HG02588 (cell line): ENCODE results near the gene CPSF4L.

Experiments used
- ATAC-seq: cut with Tn5 transposase; IDR thresholded peaks from one replicate; pipeline ENCODE4 v1.9.1; 2021; ENCODE audit warnings: mild to moderate bottlenecking, moderate library complexity; ENCODE audit not compliant: unreplicated experiment

The CPSF4L gene

GRCh38 chr17:73237714-73238113 is 24.0 kb downstream of the CPSF4L start:
- no peak for ATAC-seq

GRCh38 chr17:73234736-73235135 is 26.9 kb downstream of the CPSF4L start:
- no peak for ATAC-seq

- ATAC-seq: peak; percentile 22
Measured at GRCh38 chr17:73232587-73233373, 28.9 kb downstream of the CPSF4L start.

- ATAC-seq: peak; percentile 83
Measured at GRCh38 chr17:73231841-73232586, 29.7 kb downstream of the CPSF4L start.

GRCh38 chr17:73231395-73231794 is 30.3 kb downstream of the CPSF4L start:
- no peak for ATAC-seq

- ATAC-seq: no peak
Measured at GRCh38 chr17:73230088-73230487, 31.6 kb downstream of the CPSF4L start.

- ATAC-seq: peak; percentile 26
Measured at GRCh38 chr17:73228748-73229236, 32.9 kb downstream of the CPSF4L start.

GRCh38 chr17:73227944-73228343 is 33.7 kb downstream of the CPSF4L start:
- no peak for ATAC-seq

GRCh38 chr17:73227379-73227778 is 34.3 kb downstream of the CPSF4L start:
- no peak for ATAC-seq

GRCh38 chr17:73226556-73227172 is 35.0 kb downstream of the CPSF4L start:
- ATAC-seq: no peak

- ATAC-seq: no peak
Measured at GRCh38 chr17:73224663-73225305, 36.9 kb downstream of the CPSF4L start.

GRCh38 chr17:73224237-73224636 is 37.4 kb downstream of the CPSF4L start:
- ATAC-seq: no peak

GRCh38 chr17:73223626-73224230 is 38.0 kb downstream of the CPSF4L start:
- ATAC-seq: no peak

- no peak for ATAC-seq
Measured at GRCh38 chr17:73215447-73215846, 46.2 kb downstream of the CPSF4L start.

- ATAC-seq: no peak
Measured at GRCh38 chr17:73214851-73215250, 46.8 kb downstream of the CPSF4L start.

- no peak for ATAC-seq
Measured at GRCh38 chr17:73214008-73214407, 47.7 kb downstream of the CPSF4L start.

- ATAC-seq: no peak
Measured at GRCh38 chr17:73211745-73212144, 49.9 kb downstream of the CPSF4L start.

- ATAC-seq: no peak
Measured at GRCh38 chr17:73210002-73210678, 51.5 kb downstream of the CPSF4L start.

- ATAC-seq: no peak
Measured at GRCh38 chr17:73209436-73209835, 52.2 kb downstream of the CPSF4L start.

- ATAC-seq: no peak
Measured at GRCh38 chr17:73208139-73208827, 53.4 kb downstream of the CPSF4L start.
